ENCODE measurements around the gene RREB1.
"Not testable (repeated sequence)": the region's sequence is repeated elsewhere in the genome, so short reads cannot be mapped to it uniquely, and the experiment has no call there.

The RREB1 gene

DNA sequence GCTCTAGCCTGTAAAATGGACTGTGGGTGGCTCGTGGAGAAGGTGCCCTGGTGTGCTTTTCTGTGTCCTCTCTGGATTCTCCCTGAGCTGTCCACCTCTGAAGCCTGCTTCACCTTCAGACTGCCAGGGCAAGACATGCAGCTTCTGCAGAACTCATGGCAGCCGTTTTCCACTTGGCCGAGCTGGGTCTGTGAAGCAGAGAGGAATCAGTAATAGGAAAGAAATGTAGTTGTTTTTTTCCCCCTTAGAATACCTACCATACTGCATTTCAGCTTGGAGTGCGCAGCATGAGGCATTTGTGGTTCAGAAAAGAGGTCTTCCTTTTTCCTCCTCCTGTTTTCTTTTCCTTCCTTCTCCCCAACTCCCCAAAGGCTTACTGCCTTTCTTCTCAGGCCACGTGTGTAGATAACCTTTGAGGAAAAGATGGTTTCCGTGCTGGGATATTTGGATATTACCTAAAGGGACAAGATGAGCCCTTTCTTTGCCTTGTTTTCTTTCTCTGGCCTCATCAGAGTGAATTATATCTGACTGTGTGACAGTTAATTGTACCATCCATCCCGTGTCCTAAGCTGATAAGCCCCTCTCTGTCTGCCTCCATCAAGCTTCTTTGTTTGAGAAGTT, 39.4 kb downstream of the RREB1 start:
- no peak for DNase-seq

DNA sequence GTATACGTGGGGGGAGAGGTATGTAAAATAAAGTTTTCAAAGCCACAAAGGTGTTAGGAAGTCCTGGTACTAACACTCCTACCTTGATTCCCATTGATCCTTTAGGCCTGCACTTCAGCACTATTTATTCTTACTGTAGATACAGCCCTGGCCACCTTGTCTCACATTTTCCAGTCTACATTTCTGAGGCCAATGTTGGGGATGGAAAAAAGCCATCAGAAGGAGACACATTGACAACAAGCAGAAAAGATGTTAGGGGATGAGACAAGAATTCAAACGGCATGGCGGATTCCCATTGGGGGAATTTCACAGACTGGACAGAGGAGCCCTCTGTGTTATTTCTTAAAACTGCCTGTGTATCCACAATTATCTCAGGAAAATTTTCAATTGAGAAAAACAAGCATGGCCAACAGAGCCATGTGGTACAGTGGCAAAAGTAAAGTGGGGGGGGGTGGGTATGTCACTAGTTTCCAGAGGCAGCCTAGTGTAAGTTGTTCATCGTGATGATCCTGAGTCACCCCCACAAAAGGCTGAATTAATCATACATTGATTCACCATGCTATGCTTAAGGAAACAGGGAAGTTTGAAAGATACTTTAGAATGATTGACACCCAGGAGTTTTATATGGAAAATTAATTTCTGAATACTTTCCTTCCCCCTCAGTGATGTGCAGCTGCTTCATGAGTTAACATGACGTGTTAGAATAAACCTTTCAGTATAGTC, 40.5 kb downstream of the RREB1 start:
- no peak for DNase-seq

DNA sequence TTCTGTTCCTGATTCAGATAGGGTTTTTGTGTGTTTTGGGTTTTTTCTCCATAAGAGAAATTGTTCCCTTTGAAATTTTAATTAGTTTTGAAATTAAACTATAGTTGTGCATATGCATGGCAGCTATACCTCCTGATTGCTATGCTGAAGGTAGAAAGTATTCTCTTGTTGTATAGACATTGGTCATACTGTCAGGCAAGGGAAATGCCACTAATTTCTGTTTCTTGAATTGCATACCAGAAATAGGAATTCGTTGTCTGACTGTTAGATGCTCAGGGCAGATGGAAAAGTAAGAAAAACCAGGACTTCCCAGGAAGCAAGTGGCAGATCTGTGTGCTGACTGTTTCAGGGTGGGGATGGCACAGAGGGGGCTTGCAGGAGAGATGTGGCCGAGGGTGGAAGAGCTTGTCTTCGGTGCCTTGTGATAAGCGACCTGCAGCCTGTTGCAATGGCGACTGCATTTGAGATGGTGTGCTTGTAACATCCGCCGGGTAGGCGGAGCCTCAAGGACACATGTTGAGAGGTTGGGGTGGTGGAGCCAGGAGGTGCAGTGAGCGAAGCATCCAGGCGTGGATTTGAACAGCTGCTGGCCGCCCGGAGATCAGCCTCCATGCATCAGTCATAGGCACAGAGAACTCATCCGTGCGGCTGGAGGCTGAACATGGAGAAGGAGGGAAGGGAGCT, 42.8 kb downstream of the RREB1 start:
- DNase-seq = no peak

DNA sequence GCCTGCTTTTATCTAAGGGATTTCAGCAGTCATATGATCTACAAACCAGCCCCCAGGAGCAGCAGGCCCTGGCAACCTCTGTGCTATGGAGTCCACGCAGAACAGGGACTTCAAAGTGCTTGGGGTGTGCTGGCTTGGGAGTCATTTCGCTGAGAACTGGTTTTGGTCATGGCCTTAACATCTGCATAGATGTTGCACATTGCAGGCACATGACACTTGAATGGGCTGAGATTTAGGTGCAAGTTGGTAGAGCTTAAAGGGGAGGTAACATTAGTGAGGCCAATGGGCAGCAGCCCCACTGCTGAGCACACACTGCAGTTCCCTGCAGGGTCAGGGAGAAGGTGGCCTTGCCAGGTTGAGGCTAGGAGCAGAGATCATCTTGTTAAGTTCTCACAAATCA, 43.6 kb downstream of the RREB1 start:
- DNase-seq = no peak

DNA sequence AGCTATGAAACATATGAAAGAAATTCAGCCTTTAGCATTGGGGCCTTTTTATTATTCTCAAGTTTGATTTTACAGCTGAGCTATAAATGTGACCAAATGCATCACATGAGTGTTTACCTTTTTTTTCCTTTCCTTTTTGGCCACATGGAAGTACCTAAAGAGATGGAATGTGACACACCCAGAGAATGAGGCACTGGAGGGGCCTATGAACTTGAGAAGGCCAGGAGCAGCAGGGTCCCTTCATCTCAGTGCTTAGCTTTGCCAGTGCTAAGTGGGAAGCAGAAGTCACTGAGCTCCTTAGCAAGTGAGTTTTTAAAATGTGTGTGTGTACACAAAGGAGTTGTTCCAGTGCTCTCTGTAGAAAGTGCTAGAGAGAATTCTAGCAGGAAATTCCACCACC, 44.7 kb downstream of the RREB1 start:
- DNase-seq = no peak

DNA sequence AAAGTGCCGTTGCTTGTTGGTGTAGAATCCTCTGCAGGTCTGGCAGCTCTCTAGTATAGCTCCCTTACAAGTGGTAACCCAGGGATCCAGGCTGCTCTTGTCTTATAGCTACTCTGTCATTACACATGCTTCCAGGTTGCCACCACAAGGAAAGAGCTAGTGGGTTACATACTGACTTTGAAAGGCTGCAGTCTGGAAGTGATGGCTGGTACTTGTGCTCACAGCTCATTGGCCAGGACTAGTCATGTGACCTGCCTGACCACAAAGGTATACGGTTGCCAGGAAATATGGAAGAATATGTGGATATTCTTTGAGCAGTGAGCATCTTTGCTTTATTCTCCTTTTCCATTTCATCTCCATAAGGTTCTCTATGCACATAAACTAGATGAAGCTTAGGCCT, 46.0 kb downstream of the RREB1 start:
- DNase-seq = no peak

DNA sequence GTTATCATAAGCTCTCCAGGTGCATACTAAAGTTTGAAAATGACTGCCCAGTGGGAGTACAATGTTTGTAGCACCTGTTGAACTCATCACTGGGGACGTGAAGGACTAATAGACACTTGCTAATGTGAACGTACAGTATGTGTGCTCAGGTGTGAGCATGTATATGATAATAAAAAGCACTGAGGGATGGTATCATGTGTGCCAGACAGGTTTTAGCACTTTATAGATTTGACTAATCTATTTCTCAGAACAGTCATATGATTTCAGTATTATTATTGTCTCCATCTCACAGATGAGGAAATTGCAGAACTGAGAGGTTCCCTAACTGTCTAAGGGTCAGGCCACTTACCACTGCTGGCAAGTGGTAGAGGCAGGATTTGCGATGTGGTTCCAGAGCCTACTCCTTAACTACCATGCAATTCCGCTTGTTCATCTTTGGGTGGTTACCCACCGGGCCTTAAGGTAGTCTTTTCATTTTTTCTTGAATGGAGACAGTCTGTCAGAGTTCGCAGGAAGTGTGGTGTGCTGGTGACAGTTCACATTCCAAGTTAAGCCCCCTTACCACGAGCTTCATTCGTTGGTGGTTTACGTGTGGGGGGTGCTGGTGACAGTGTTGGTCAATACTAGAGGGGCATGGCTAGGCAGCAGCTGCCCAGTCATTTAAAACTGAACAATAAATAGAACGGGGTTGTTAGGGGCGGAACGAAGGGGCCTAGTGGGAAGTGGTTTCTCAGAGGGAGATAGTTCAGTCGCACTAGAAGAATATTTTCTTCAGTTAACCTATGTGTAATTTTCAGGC, 46.8 kb downstream of the RREB1 start:
- no peak for DNase-seq

DNA sequence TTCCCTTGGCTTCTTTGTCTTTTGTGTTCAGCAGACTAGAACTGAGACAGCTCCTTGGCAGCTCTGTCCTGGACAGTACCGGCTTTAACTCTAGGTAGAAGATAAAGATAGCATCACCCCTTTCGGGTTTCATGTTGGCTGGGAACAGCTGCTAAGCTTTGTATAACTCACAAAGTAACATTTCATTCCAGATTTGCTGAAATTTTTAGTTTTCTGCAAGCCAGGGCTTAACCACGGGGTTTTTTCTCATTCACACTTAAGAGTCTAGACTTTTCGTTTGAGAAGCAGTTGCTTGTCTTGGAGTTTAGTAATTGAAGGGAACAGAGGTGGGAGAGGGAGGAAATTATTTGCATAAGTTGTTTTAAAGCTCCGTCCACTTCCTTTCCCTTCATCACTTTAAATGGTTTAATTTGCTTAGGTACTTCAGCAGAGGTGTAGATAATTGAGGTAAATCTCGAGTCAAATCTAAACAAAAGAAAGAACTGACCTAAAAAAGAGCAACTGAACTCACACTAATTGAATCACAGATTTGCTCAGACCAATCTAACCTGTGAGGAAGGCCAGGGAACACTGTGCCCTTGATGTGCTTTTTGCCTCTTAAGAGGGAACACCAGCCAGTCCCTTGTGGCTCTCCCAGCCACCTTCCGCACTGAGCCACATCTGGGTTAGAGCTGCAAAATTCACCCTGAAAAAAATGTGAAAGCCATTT, 48.3 kb downstream of the RREB1 start:
- no peak for DNase-seq

DNA sequence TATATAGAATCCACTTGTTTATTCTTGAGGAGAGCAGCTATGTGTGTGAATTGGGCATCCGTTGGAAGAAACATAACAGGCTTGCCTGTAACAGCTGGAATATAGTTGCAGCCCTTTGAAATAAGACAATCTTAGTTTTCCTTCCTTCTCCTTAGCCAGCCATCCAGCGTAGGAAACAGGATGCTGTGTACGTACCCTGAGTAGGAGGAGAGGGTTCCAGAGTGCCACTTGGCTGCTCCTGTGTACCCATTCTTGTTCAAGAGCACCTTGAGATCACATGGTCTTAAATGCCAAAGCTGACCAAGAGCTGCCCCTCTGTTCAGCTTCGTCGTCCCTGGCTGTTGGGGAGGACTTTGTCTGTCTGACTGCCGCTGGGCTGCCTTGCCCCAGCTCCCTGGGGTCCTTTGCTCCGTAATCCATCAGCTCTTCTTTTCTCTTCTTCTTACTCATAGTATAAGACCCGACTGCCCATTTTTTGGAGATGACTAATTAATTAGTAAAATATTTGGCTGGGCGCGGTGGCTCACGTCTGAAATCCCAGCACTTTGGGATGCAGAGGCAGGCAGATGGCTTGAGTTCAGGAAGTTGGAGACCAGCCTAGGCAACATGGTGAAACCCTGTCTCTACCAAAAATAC, 49.0 kb downstream of the RREB1 start:
- no peak for DNase-seq

DNA sequence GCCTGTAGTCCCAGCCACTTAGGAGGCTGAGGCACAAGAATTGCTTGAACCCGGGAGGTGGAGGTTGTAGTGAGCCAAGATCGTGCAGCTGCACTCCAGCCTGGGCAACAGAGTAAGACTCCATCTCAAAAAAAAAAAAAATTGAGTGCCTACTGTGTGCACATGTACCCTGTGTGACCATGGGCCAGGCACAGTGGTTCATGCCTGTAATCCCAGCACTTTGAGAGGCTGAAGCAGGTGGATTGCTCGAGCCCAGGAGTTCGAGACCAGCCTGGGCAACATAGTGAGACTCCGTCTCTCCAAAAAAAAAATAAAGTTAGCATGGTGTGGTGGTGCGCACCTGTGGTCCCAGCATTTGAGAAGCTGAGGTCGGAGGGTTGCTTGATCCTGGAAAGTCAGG, 49.5 kb downstream of the RREB1 start:
- DNase-seq = not testable (repeated sequence)

DNA sequence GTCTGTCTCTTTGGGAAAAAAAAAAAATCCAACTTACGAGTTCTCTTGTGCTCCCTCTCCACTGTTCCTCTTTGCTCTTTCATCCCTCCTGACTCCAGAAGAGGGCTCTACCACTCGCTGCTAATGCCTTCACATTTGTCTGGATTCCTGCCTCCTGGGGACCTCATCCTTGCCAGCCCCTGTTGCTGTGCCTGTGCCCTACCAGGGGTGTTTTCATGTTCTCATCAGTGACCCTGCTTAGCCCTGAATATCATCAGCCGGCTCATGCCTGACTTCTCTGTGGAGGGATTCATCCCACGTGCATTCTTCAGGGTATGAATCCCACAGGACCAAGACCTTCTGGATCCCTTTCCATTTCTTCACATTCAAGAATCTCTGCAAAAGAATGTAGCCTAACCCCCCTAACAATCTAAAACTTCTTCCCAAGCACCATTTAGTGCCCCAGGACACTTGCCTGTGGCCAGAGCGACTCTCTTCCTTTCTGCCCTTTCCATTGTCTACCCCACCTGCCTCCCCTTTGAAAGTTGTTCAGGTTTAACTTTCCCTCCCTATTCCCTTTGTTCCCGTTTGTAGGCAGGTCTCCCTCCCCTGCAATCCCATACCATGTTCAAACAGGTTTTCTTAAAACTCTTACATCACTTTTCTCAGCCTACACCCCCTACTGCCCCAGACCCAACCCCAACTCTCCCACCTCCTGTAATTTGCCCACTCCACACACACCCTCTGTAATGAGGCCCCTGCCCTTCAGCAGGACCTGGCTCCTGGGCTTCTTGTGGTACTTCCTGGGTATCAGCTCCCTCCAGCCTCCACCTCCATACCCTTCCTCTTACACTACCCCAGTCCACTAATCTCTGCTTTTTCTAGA, 50.2 kb downstream of the RREB1 start:
- no peak for DNase-seq

DNA sequence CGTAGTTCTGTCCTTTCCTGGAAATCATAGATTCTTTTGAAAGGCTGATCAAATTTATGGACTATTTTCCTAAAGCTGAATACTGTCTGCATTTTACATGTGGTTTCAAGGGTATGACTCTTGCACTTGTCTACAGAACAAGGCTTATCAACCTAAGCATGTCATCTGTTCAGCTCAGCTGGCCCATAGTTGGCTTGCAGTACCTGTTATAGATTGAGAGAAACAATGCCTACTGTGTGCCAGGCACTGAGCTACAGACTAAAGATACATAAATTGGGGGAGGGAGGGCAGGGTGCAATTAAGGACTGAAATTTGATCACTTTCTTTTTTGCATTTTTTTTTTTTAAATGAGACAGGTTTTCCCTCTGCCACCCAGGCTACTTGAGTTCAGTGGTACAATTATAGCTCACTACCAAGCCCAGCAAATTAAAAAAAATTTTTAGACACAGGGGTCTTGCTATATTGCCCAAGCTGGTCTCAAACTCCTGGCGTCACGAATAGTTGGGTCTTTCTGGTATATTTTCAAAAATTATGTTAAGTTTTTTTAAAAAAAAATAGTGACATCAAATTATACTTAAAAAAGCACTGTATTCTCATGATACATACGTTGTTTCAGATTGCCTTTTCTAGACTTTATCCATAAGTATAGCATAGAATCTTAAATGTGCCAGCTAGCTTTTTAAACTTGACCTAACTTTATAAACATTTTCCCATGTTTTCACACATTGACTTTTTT, 52.2 kb downstream of the RREB1 start:
- DNase-seq = no peak

DNA sequence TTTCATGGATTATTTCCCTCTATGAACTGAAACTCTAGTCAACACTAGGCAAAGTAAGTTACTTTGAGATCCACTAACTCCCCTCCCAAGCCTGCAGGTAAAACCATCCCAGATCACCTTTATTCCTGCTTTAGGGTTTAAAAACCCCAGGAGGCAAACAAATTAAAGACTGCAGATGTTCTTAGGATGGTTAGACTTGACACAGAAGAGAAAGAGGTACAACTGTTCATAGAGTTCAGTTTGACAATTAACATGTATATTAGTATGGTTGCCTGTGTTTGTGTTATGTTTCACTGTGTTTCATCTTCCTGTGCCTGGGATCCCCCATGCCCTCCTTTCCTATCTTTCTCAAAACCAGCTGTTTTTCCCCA, 53.5 kb downstream of the RREB1 start:
- no peak for DNase-seq

DNA sequence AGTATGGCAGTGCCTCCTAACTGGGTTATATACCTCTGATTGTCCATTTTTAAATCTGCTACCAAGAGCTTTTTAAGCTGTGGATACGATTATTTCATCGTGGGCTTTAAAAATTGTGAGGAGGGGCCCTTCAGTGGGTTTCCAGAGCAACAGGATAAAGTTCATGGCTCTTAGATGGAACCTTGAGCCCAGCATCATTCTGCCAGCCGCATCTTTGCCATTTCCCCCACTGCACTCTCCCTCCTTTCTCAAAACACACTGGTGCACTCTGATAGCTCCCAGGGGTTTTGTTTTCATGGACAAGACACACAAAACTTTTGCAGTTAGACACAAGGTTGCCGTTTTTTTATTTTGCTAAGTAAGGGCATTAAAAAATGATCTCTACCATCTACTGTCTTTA, 54.1 kb downstream of the RREB1 start:
- DNase-seq = no peak

DNA sequence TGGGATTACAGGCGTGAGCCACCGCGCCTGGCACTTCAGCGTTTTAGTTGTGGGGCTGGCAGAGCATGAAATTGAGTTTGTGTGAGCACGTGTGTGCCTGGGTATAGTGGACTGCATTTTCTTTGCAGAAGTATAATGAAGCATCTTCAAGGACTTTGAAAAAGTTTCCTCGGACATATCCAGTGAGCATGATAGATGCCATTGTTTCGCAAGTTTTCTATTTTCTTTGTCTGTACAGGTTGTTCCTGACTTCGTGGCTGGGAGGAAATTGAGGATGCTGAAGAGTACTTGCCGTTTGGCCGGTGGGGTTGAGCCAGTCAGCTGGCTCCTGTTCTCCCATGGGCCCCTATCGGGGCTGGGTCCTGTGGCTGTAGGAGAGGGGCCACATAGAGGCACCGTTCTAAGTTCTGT, 55.9 kb downstream of the RREB1 start:
- DNase-seq = no peak

DNA sequence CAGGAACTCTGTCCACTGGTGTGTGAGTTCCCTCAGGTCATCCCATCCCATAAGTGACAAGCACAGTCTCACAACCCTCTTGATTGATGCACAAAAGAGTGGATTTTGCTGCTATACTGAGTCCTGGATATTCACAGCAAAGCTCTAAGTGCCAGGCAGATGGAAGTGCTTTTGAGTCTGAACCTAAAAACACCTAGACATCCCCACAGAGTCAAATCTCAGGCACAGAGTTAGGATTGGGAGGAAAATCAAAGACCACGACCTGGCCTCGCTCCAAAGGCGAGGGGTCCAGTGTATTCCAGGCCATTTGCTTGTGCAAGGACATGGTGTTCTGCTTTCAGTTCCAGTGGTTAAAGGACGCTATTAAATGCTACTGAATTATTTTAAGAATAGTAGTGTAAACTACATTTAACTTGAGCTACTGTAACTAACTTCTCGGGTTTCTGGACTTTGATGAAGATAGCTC, 56.8 kb downstream of the RREB1 start:
- DNase-seq = no peak

DNA sequence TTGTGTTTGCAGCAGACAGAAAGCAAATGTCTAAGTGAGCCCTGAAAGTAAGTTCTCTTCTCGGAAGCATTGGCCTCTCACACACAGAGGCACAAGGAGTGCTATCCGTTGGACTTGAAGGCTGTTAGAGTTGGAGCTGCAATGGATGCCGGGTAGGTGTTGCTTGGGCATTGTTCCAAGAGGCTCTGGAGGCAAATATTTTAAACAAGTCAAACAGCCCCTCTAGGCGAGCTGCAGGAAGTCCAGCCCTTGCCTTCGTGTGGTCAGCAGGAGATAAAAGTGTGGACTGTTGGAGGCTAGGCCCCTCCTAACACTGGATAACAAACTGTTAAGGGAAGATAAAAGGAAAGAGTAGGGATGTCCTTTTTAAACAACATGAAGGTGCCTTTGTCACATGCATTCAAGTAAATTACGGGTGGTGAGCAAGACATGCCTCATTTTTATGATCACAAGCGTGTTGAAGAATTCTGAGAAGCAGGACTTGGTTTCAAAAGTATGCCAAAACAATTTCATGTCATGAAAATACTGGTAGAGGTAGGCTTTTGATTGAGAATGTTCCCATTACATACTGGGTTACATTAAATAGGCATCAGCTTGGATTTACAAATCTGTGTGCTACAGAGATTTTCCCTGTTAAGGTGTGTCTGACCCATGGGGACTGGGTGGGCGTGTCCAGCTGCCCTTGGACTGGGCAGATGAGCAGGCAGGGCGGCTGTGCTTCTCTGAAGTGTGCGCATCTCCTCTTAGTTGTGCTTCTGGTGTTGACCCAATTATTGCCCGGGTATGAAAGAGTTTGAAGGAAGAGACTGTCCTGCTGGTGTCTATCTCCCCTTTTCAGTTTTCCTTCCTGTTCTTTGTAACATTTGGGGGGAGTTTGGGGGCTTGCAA, 57.5 kb downstream of the RREB1 start:
- DNase-seq = no peak

DNA sequence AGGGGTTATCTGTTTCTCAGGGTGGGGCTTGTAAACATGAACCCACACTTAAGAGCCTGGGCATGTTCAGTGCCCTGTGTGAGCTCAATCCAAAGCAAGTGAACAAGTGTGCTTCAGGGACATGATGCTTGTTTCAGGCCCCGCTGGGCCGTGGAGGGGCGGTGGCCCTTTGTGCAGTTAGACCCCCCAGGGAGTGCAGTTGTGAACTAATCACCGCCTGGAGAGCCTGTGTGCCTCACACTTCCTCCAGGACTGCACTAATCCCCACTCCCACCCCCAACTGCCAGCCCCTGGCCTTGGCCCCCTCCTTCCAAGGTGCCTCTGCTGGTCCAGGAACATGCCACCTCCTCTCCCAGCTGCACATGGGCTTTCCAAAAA, 58.1 kb downstream of the RREB1 start:
- DNase-seq = no peak
